ENCODE data around the gene UPK1B.

DNA sequence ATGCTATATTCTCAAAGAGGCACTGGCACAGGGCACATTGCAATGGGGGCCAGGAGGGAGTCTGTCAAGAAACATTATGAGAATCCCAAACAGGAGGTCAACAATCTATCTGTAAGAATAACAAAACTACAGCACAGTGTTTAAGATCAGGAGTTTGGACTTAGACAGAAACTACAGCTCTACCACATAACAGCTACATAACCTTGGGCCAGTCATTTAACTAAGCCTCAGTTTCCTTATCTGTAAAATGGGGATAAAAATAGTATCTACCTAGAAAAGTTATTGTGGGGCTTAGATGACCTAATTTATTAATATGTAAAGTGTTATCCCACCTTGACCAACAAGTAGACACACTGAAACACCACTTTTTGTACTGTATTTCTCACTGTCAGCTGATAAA, 57.3 kb downstream of the UPK1B start:
- TF ChIP-seq TAF1 (IDR thresholded peaks at IDR 0.05; ENCODE audit: low read depth): no peak
- TF ChIP-seq NFIC (IDR thresholded peaks at IDR 0.05): no peak
- TF ChIP-seq REST (IDR thresholded peaks at IDR 0.05; ENCODE audit: low read depth): no peak
- no peak for TF ChIP-seq EP300 (IDR thresholded peaks at IDR 0.05; ENCODE audit: borderline replicate concordance)
- TF ChIP-seq USF1 (IDR thresholded peaks at IDR 0.05): no peak
- TF ChIP-seq YY1 (IDR thresholded peaks at IDR 0.05; ENCODE audit: low read depth): no peak
- no peak for TF ChIP-seq RAD21 (IDR thresholded peaks at IDR 0.05; ENCODE audit: low read depth)
- TF ChIP-seq MAX (IDR thresholded peaks at IDR 0.05): no peak
- TF ChIP-seq CREB1 (IDR thresholded peaks at IDR 0.05; ENCODE audit: low read depth): no peak
- TF ChIP-seq TEAD4 (IDR thresholded peaks at IDR 0.05): no peak
- TF ChIP-seq FOXM1 (IDR thresholded peaks at IDR 0.05; ENCODE audit: borderline replicate concordance, low read depth): no peak
- no peak for TF ChIP-seq CEBPB (IDR thresholded peaks at IDR 0.05)

Measured in Ishikawa (cell line).